ENCODE data around the gene BCL3.

DNA sequence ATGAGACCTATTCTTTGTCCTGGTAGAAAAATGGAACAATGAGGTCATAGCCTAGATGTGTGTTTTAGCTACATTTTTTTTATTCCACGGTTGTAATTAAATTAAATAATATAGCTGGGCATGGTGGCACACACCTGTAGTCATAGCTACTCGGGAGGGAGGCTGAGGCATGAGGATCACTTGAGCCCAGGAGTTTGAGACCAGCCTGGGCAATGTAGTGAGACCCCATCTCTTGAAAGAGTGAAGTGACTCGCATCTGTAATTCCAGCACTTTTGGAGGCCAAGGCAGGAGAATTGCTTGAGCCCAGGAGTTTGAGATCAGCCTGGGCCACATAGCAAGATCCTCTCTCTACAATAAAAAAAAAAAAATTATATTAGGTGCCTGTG is 17.4 kb downstream of the BCL3 start:
- TF ChIP-seq, protein P1, sequence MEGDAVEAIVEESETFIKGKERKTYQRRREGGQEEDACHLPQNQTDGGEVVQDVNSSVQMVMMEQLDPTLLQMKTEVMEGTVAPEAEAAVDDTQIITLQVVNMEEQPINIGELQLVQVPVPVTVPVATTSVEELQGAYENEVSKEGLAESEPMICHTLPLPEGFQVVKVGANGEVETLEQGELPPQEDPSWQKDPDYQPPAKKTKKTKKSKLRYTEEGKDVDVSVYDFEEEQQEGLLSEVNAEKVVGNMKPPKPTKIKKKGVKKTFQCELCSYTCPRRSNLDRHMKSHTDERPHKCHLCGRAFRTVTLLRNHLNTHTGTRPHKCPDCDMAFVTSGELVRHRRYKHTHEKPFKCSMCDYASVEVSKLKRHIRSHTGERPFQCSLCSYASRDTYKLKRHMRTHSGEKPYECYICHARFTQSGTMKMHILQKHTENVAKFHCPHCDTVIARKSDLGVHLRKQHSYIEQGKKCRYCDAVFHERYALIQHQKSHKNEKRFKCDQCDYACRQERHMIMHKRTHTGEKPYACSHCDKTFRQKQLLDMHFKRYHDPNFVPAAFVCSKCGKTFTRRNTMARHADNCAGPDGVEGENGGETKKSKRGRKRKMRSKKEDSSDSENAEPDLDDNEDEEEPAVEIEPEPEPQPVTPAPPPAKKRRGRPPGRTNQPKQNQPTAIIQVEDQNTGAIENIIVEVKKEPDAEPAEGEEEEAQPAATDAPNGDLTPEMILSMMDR (IDR thresholded peaks at IDR 0.05) = no peak
- no peak for TF ChIP-seq EZH2 (IDR thresholded peaks at IDR 0.05)
